Endothelial cell of umbilical vein (primary cell): ENCODE measurements around the gene LCTL.

Experiments
- CTCF ChIP-seq, 2 donors: IDR thresholded peaks; 1 replicate in 1 of 2; 2 replicates in 1 of 2; pipeline ENCODE4 v1.5.1; 2011; ENCODE audit warnings: low read length in 2 of 2, mild to moderate bottlenecking in 2 of 2, moderate library complexity in 2 of 2, control low read depth in 1 of 2, inconsistent platforms in 1 of 2, low read depth in 1 of 2; ENCODE audit not compliant: insufficient read depth in 1 of 2; ENCODE audit errors: extremely low read depth in 1 of 2
- EZH2 ChIP-seq: IDR thresholded peaks from 2 replicates; pipeline ENCODE4 v1.6.1; 2012; ENCODE audit warnings: borderline replicate concordance, low read depth, mild to moderate bottlenecking, moderate library complexity, low read length, inconsistent platforms; ENCODE audit not compliant: severe bottlenecking
- FOS ChIP-seq: IDR thresholded peaks from 2 replicates; pipeline ENCODE4 v1.6.1; 2011; ENCODE audit warnings: mild to moderate bottlenecking, low read length, moderate library complexity, borderline replicate concordance; ENCODE audit not compliant: insufficient read depth
- GATA2 ChIP-seq: IDR thresholded peaks from 2 replicates; pipeline ENCODE4 v1.7.0; 2011; ENCODE audit warnings: low read depth, mild to moderate bottlenecking, moderate library complexity, mixed read lengths, low read length; ENCODE audit not compliant: insufficient read length, insufficient read depth
- JUN ChIP-seq: IDR thresholded peaks from 2 replicates; pipeline ENCODE4 v1.6.1; 2011; ENCODE audit warnings: borderline replicate concordance, low read depth; ENCODE audit not compliant: insufficient read length, insufficient read depth
- MYC ChIP-seq: IDR thresholded peaks from one replicate; pipeline ENCODE4 v1.6.1; 2011; ENCODE audit warnings: mild to moderate bottlenecking, low read depth, low read length
- POLR2A ChIP-seq: IDR thresholded peaks from 2 replicates; pipeline ENCODE4 v1.6.1; 2012; ENCODE audit warnings: low read depth, mild to moderate bottlenecking, control low read depth, low read length
- POLR2AphosphoS5 ChIP-seq: IDR thresholded peaks from 2 replicates; pipeline ENCODE4 v1.6.1; 2012; ENCODE audit warnings: low read depth, mild to moderate bottlenecking, control low read depth, low read length, moderate library complexity; ENCODE audit not compliant: insufficient read depth

DNA sequence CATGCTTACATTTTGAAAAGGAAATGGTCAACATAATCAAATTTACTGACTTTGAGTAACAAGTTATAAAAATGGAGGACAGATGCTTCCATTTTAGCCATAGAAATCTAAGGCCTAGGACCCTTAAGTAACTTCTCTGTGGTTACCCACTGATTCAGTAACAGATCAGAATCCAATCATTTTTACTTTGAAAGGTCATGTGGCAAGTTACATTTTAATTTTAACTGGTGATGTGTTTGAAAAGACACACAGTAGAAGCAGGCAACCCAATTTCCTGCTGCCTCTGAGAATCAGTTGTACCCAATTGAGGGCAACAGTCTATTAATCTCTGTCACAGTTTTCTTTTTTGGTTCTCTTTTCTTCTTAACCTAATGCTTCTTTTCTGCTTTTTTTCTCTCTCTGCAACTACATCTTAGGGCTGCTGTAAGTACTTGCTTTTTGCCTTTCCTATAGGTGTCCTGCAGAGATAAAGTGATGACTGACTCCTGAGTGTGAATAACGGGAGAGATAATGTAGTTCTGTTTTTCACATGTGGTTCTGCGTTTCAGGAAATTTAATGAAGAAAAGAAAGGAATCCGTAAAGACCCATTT, 57.4 kb downstream of the LCTL start:
- TF ChIP-seq POLR2AphosphoS5 (no peak), POLR2A (no peak), JUN (no peak), CTCF (IDR thresholded peaks at IDR 0.05; ENCODE audit: extremely low read depth in 1 of 2, insufficient read depth in 1 of 2, low read depth in 1 of 2, low read length in 2 of 2) (no peak), EZH2 (no peak), MYC (no peak), GATA2 (no peak), FOS (no peak)
